Glutamatergic neuron (in vitro differentiated cells): ENCODE measurements around the gene CCDC61. TPM values are rescaled to one million over a fixed set of nuclear protein-coding genes. Genes with fewer than 3 reads are reported as not detected.

ENCODE experiments used
- DNase-seq: peaks from one replicate; pipeline ENCODE4 v3.0.0; 2022
- H3K27ac Mint-ChIP-seq: one replicate; pipeline ENCODE4 v1.8.0; 2020; ENCODE audit warnings: mild to moderate bottlenecking, mixed read lengths, inconsistent platforms; ENCODE audit not compliant: unreplicated experiment
- H3K27me3 Mint-ChIP-seq: one replicate; pipeline ENCODE4 v1.8.0; 2020; ENCODE audit warnings: mild to moderate bottlenecking, moderate library complexity, mixed read lengths, inconsistent platforms; ENCODE audit not compliant: unreplicated experiment
- H3K36me3 Mint-ChIP-seq: one replicate; pipeline ENCODE4 v1.8.0; 2020; ENCODE audit warnings: mild to moderate bottlenecking, mixed read lengths, inconsistent platforms; ENCODE audit not compliant: unreplicated experiment
- H3K4me1 Mint-ChIP-seq: one replicate; pipeline ENCODE4 v1.8.0; 2020; ENCODE audit warnings: mild to moderate bottlenecking, low read depth, mixed read lengths, inconsistent platforms; ENCODE audit not compliant: unreplicated experiment
- H3K4me3 Mint-ChIP-seq: one replicate; pipeline ENCODE4 v1.8.0; 2020; ENCODE audit warnings: mild to moderate bottlenecking, mixed read lengths, inconsistent platforms; ENCODE audit not compliant: unreplicated experiment
- H3K9me3 Mint-ChIP-seq: one replicate; pipeline ENCODE4 v1.8.0; 2020; ENCODE audit warnings: mild to moderate bottlenecking, moderate library complexity, mixed read lengths, inconsistent platforms; ENCODE audit not compliant: unreplicated experiment
- CTCF ChIP-seq: fragments of 200-600 bp; sonication (generic); IDR thresholded peaks from one replicate; pipeline ENCODE4 v1.5.0; 2021; ENCODE audit not compliant: partially characterized antibody, unreplicated experiment
- total RNA-seq: library from RNA; stranded (reverse); fragmentation: NEBNext Ultra II Directional; extraction: Animal tissue kit (Norgen Biotek cat#: 25700); gene quantifications from one replicate; pipeline ENCODE4 v1.2.1, GENCODE V29; 2021; ENCODE audit not compliant: unreplicated experiment

The CCDC61 gene
- total RNA-seq, 1 donor from 2014 or later: 33.5 TPM

GRCh38 chr19:45981350-45981749 lies 13.9 kb upstream of the CCDC61 start:
- Mint-ChIP-seq H3K4me1 (peaks cover 20% of the 10 kb centered on the region), H3K36me3 (no peaks in the 10 kb centered on the region), H3K9me3 (peaks cover 8% of the 10 kb centered on the region), H3K27ac (peak overlapping the region; percentile 52), H3K4me3 (no peak overlapping the region), H3K27me3 (peaks cover 9% of the 10 kb centered on the region)
- no peak for TF ChIP-seq CTCF
- no peak for DNase-seq

GRCh38 chr19:45985321-45985720 lies 9.9 kb upstream of the CCDC61 start:
- Mint-ChIP-seq H3K4me3 (no peak overlapping the region), H3K36me3 (peaks cover 4% of the 10 kb centered on the region), H3K27me3 (peaks cover 15% of the 10 kb centered on the region), H3K9me3 (peaks cover 6% of the 10 kb centered on the region), H3K4me1 (peaks cover 13% of the 10 kb centered on the region), H3K27ac (no peak overlapping the region)
- DNase-seq: no peak
- TF ChIP-seq CTCF: no peak

- Mint-ChIP-seq H3K4me3 (no peak overlapping the region), H3K4me1 (no peaks in the 10 kb centered on the region), H3K9me3 (peaks cover 8% of the 10 kb centered on the region), H3K27me3 (peaks cover 10% of the 10 kb centered on the region), H3K36me3 (peaks cover 4% of the 10 kb centered on the region), H3K27ac (no peak overlapping the region)
- no peak for DNase-seq
- TF ChIP-seq CTCF: no peak
Measured at GRCh38 chr19:45990113-45990728, 5.0 kb upstream of the CCDC61 start.

- peaks cover 2% of the 10 kb centered on the region for H3K36me3 Mint-ChIP-seq
- H3K27ac Mint-ChIP-seq: peak overlapping the region; percentile 33
- DNase-seq: no peak
- H3K9me3 Mint-ChIP-seq: peaks cover 9% of the 10 kb centered on the region
- peaks cover 4% of the 10 kb centered on the region for H3K27me3 Mint-ChIP-seq
- peaks cover 13% of the 10 kb centered on the region for H3K4me1 Mint-ChIP-seq
- peak overlapping the region; percentile 40 for H3K4me3 Mint-ChIP-seq
- TF ChIP-seq CTCF: no peak
Measured at GRCh38 chr19:45994456-45994997, 740 bp upstream of the CCDC61 start.

GRCh38 chr19:45995715-45996385 lies 583 bp downstream of the CCDC61 start:
- peaks cover 6% of the 10 kb centered on the region for H3K27me3 Mint-ChIP-seq
- peaks cover 13% of the 10 kb centered on the region for H3K9me3 Mint-ChIP-seq
- no peak overlapping the region for H3K4me3 Mint-ChIP-seq
- H3K36me3 Mint-ChIP-seq: no peaks in the 10 kb centered on the region
- TF ChIP-seq CTCF: no peak
- DNase-seq: no peak
- no peak overlapping the region for H3K27ac Mint-ChIP-seq
- H3K4me1 Mint-ChIP-seq: peaks cover 20% of the 10 kb centered on the region
